H9 (cell line): ENCODE results near the gene C16orf92. TPM values are rescaled to one million over a fixed set of nuclear protein-coding genes. Genes with fewer than 3 reads are reported as not detected.

ENCODE experiments used
- DNase-seq: peaks from one replicate; pipeline ENCODE4 v3.0.0-alpha.2; 2017
- H2AFZ ChIP-seq: one replicate; pipeline ENCODE4 v1.6.1; 2013; ENCODE audit warnings: mild to moderate bottlenecking, low read length, control low read depth, moderate library complexity
- H2AK5ac ChIP-seq: 2 replicates; pipeline ENCODE4 v1.6.1; 2013; ENCODE audit warnings: low read length, control low read depth, mixed read lengths; ENCODE audit not compliant: insufficient read length
- H2BK120ac ChIP-seq: one replicate; pipeline ENCODE4 v1.6.1; 2013; ENCODE audit warnings: low read depth, mild to moderate bottlenecking, low read length, control low read depth, inconsistent platforms; ENCODE audit not compliant: poor library complexity, severe bottlenecking
- H2BK12ac ChIP-seq: 2 replicates; pipeline ENCODE4 v1.6.1; 2013; ENCODE audit warnings: low read length, control low read depth, mixed read lengths, low read depth; ENCODE audit not compliant: insufficient read length
- H2BK15ac ChIP-seq: 2 replicates; pipeline ENCODE4 v1.6.1; 2013; ENCODE audit warnings: low read depth, low read length, control low read depth
- H2BK20ac ChIP-seq: one replicate; pipeline ENCODE4 v1.6.1; 2013; ENCODE audit warnings: low read depth, mild to moderate bottlenecking, low read length, control low read depth, inconsistent platforms; ENCODE audit not compliant: poor library complexity, severe bottlenecking
- H2BK5ac ChIP-seq: 2 replicates; pipeline ENCODE4 v1.6.1; 2013; ENCODE audit warnings: low read length, control low read depth, mixed read lengths; ENCODE audit not compliant: insufficient read length
- H3K14ac ChIP-seq: 2 replicates; pipeline ENCODE4 v1.6.1; 2013; ENCODE audit warnings: low read length, control low read depth; ENCODE audit not compliant: insufficient read depth
- H3K18ac ChIP-seq: 2 replicates; pipeline ENCODE4 v1.6.1; 2013; ENCODE audit warnings: low read depth, mild to moderate bottlenecking, mixed read lengths, low read length, control low read depth; ENCODE audit not compliant: insufficient read length
- H3K23ac ChIP-seq: 2 replicates; pipeline ENCODE4 v1.6.1; 2013; ENCODE audit warnings: low read length, control low read depth, mixed read lengths, low read depth; ENCODE audit not compliant: insufficient read length
- H3K23me2 ChIP-seq: 2 replicates; pipeline ENCODE4 v1.6.1; 2013; ENCODE audit warnings: low read depth, mild to moderate bottlenecking, mixed read lengths, low read length, control low read depth; ENCODE audit not compliant: insufficient read length, poor library complexity, severe bottlenecking
- H3K27ac ChIP-seq: 2 replicates; pipeline ENCODE4 v1.5.1; 2013; ENCODE audit warnings: low read length, control low read depth, mixed read lengths, low read depth; ENCODE audit not compliant: insufficient read length
- H3K27me3 ChIP-seq: 2 replicates; pipeline ENCODE4 v1.6.1; 2013; ENCODE audit warnings: low read length, control low read depth, inconsistent platforms; ENCODE audit not compliant: insufficient read depth
- H3K4ac ChIP-seq: 2 replicates; pipeline ENCODE4 v1.6.1; 2013; ENCODE audit warnings: low read depth, mild to moderate bottlenecking, control low read depth, inconsistent platforms, low read length, moderate library complexity
- H3K4me1 ChIP-seq: 2 replicates; pipeline ENCODE4 v1.6.1; 2013; ENCODE audit warnings: low read length, control low read depth, inconsistent platforms; ENCODE audit not compliant: insufficient read depth
- H3K4me2 ChIP-seq: 2 replicates; pipeline ENCODE4 v1.6.1; 2013; ENCODE audit warnings: low read length, control low read depth, mixed read lengths; ENCODE audit not compliant: insufficient read length, insufficient read depth
- H3K56ac ChIP-seq: 2 replicates; pipeline ENCODE4 v1.6.1; 2013; ENCODE audit warnings: low read depth, mild to moderate bottlenecking, mixed read lengths, low read length, control low read depth; ENCODE audit not compliant: insufficient read length
- H3K79me1 ChIP-seq: 2 replicates; pipeline ENCODE4 v1.6.1; 2013; ENCODE audit warnings: low read depth, mild to moderate bottlenecking, moderate library complexity, low read length, control low read depth, inconsistent platforms; ENCODE audit not compliant: insufficient read depth, poor library complexity, severe bottlenecking
- H3K79me2 ChIP-seq: 2 replicates; pipeline ENCODE4 v1.6.1; 2013; ENCODE audit warnings: low read length, control low read depth, inconsistent platforms; ENCODE audit not compliant: insufficient read depth
- H3K9ac ChIP-seq: 2 replicates; pipeline ENCODE4 v1.6.1; 2013; ENCODE audit warnings: low read length, control low read depth, mixed read lengths; ENCODE audit not compliant: insufficient read length; ENCODE audit errors: extremely low read depth
- H3K9me3 ChIP-seq: one replicate; pipeline ENCODE4 v1.6.1; 2013; ENCODE audit warnings: low read depth, low read length, inconsistent platforms; ENCODE audit not compliant: control insufficient read depth
- H3T11ph ChIP-seq: one replicate; pipeline ENCODE4 v1.6.1; 2013; ENCODE audit warnings: mild to moderate bottlenecking, low read length, control low read depth, inconsistent platforms
- H4K20me1 ChIP-seq: one replicate; pipeline ENCODE4 v1.6.1; 2013; ENCODE audit not compliant: control insufficient read depth, insufficient read length, insufficient read depth
- H4K5ac ChIP-seq: 2 replicates; pipeline ENCODE4 v1.6.1; 2013; ENCODE audit warnings: low read depth, mild to moderate bottlenecking, mixed read lengths, low read length, control low read depth; ENCODE audit not compliant: insufficient read length
- H4K8ac ChIP-seq: replicated peaks from 2 replicates; pipeline ENCODE4 v1.6.1; 2013; ENCODE audit warnings: low read length, control low read depth, mixed read lengths, low read depth; ENCODE audit not compliant: insufficient read length
- H4K91ac ChIP-seq: 2 replicates; pipeline ENCODE4 v1.6.1; 2013; ENCODE audit warnings: low read depth, mild to moderate bottlenecking, moderate library complexity, mixed read lengths, low read length, control low read depth; ENCODE audit not compliant: insufficient read length
- H3K27ac Mint-ChIP-seq, 3 experiments: 2 replicates in 2 of 3; 3 replicates in 1 of 3; pipeline ENCODE4 v1.8.0; 2020 to 2021; ENCODE audit warnings: mixed read lengths in 3 of 3, mild to moderate bottlenecking in 1 of 3, moderate library complexity in 1 of 3
- H3K27me3 Mint-ChIP-seq: 2 replicates; pipeline ENCODE4 v1.8.0; 2021; ENCODE audit warnings: low read depth, mild to moderate bottlenecking, moderate library complexity, mixed read lengths
- H3K36me3 Mint-ChIP-seq, 3 experiments: 2 replicates in 2 of 3; 3 replicates in 1 of 3; pipeline ENCODE4 v1.8.0; 2020 to 2021; ENCODE audit warnings: low read depth in 3 of 3, mixed read lengths in 3 of 3; ENCODE audit not compliant: insufficient read depth in 1 of 3
- H3K4me1 Mint-ChIP-seq, 2 experiments: 2 replicates each; pipeline ENCODE4 v1.8.0; 2020; ENCODE audit warnings: mixed read lengths in 2 of 2
- H3K4me3 Mint-ChIP-seq, 2 experiments: 2 replicates in 1 of 2; 3 replicates in 1 of 2; pipeline ENCODE4 v1.8.0; 2020 to 2021; ENCODE audit warnings: mild to moderate bottlenecking in 2 of 2, mixed read lengths in 2 of 2, moderate library complexity in 1 of 2
- H3K9me3 Mint-ChIP-seq, 2 experiments: 2 replicates in 1 of 2; 3 replicates in 1 of 2; pipeline ENCODE4 v1.8.0; 2020; ENCODE audit warnings: mild to moderate bottlenecking in 2 of 2, mixed read lengths in 2 of 2, moderate library complexity in 1 of 2
- CTCF ChIP-seq: fragments of 200-600 bp; sonication (generic); conservative IDR thresholded peaks from 3 replicates; pipeline ENCODE4 v1.8.0; 2021; ENCODE audit warnings: antibody characterized with exemption, mild to moderate bottlenecking
- WGBS: extraction: QIAGEN DNeasy Blood & Tissue Kit; methylation state at CpG from one replicate; pipeline ENCODE4 v1.1.7; 2013; ENCODE audit warnings: missing lambda C conversion rate, low lambda C conversion rate, mixed read lengths; ENCODE audit not compliant: insufficient read length; ENCODE audit errors: extremely low coverage; 5-methylcytosine and 5-hydroxymethylcytosine counted together
- total RNA-seq: library from RNA; stranded (reverse); gene quantifications from 2 replicates; pipeline ENCODE4 v1.2.1, GENCODE V29; 2021

The C16orf92 gene
- total RNA-seq, 1 experiment from 2014 or later: not detected

DNA sequence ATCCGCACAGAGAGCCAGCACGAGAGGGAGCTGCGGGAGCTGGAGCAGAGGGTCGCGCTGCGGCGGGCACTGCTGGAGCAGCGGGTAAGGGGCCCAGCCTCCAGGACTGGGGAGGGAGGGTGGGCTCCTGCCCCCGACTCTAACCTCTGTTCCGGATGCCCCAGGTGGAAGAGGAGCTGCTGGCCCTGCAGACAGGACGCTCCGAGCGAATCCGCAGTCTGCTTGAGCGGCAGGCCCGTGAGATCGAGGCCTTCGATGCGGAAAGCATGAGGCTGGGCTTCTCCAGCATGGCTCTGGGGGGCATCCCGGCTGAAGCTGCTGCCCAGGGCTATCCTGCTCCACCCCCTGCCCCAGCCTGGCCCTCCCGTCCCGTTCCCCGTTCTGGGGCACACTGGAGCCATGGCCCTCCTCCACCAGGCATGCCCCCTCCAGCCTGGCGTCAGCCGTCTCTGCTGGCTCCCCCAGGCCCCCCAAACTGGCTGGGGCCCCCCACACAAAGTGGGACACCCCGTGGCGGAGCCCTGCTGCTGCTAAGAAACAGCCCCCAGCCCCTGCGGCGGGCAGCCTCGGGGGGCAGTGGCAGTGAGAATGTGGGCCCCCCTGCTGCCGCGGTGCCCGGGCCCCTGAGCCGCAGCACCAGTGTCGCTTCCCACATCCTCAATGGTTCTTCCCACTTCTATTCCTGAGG is 32.0 kb upstream of the C16orf92 start:
- Mint-ChIP-seq H3K36me3 (peaks cover 15 to 57% (median 49%) of the 10 kb centered on the region in 3 experiments), H3K27ac (no peak overlapping the region)

More for the DNA sequence above, 32.0 kb upstream of the C16orf92 start:
- Histone ChIP-seq H3K56ac (no peak overlapping the region), H4K8ac (no peak overlapping the region), H3K4me2 (no peak overlapping the region), H3K4ac (no peak overlapping the region), H3K14ac (no peak overlapping the region), H3K18ac (no peak overlapping the region), H3K79me2 (no peaks in the 10 kb centered on the region), H2AK5ac (no peak overlapping the region), H3K79me1 (no peaks in the 10 kb centered on the region), H3K9ac (no peak overlapping the region), H4K20me1 (no peaks in the 10 kb centered on the region), H3K27ac (no peak overlapping the region), H3K27me3 (no peaks in the 10 kb centered on the region), H3K23ac (no peak overlapping the region), H2BK20ac (no peak overlapping the region), H4K5ac (no peak overlapping the region), H3K9me3 (no peaks in the 10 kb centered on the region), H2BK120ac (no peak overlapping the region), H2BK15ac (no peak overlapping the region), H2BK5ac (no peak overlapping the region), H3T11ph (no peak overlapping the region), H3K4me1 (no peaks in the 10 kb centered on the region), H2BK12ac (no peak overlapping the region), H4K91ac (no peak overlapping the region), H2AFZ (no peak overlapping the region), H3K23me2 (peaks cover 5% of the 10 kb centered on the region)
- no peaks in the 10 kb centered on the region for H3K9me3 Mint-ChIP-seq
- WGBS: no CpG with 5 or more reads among the region's 35 CpGs
- no peak for DNase-seq
- no peak overlapping the region for H3K4me3 Mint-ChIP-seq
- no peaks in the 10 kb centered on the region; the same call in 1 of the 2 replicates for H3K27me3 Mint-ChIP-seq
- no peak for TF ChIP-seq CTCF
- H3K4me1 Mint-ChIP-seq: peaks cover 9 to 10% of the 10 kb centered on the region in 2 experiments
